ENCODE data around the gene ITGB1. TPM values are rescaled to one million over a fixed set of nuclear protein-coding genes. Genes with fewer than 3 reads are reported as not detected.

The ITGB1 gene
- total RNA-seq, 1 donor from 2014 or later: 542 TPM

GRCh38 chr10:32865170-32865569 lies 92.9 kb downstream of the ITGB1 start:
- Histone ChIP-seq H3K36me3 (no peaks in the 10 kb centered on the region), H3K9me3 (replicated peaks) (peaks cover 13% of the 10 kb centered on the region), H3K4me1 (no peaks in the 10 kb centered on the region), H3K4me3 (no peak overlapping the region), H3K27ac (replicated peaks) (no peak overlapping the region), H3K27me3 (ENCODE audit: low read depth) (no peaks in the 10 kb centered on the region)
- TF ChIP-seq, protein P1, sequence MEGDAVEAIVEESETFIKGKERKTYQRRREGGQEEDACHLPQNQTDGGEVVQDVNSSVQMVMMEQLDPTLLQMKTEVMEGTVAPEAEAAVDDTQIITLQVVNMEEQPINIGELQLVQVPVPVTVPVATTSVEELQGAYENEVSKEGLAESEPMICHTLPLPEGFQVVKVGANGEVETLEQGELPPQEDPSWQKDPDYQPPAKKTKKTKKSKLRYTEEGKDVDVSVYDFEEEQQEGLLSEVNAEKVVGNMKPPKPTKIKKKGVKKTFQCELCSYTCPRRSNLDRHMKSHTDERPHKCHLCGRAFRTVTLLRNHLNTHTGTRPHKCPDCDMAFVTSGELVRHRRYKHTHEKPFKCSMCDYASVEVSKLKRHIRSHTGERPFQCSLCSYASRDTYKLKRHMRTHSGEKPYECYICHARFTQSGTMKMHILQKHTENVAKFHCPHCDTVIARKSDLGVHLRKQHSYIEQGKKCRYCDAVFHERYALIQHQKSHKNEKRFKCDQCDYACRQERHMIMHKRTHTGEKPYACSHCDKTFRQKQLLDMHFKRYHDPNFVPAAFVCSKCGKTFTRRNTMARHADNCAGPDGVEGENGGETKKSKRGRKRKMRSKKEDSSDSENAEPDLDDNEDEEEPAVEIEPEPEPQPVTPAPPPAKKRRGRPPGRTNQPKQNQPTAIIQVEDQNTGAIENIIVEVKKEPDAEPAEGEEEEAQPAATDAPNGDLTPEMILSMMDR (IDR thresholded peaks at IDR 0.05; ENCODE audit: borderline replicate concordance): no peak
- intact Hi-C loops (cut with micrococcal nuclease): no loop called here
- no peak for DNase-seq

DNA sequence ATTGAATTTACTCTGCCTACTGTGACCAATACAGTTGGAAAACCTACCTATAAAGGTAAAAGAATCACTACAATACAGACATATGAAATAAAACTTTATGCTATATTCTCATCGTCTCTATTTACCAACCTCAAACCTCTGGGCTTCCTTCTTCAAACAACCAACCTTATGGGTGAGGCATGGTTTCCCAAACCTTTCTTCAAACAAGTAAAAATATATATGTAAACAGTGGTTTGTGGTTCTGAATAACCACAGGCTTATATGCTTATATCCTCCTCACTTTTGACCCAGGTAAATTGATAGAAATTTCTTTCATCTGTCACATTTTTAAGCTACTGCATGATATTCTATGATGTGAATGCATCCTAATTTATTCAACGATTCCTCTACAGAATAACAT lies 103.6 kb downstream of the ITGB1 start:
- intact Hi-C loops (cut with micrococcal nuclease): no loop called here
- Histone ChIP-seq H3K36me3 (no peaks in the 10 kb centered on the region), H3K4me1 (no peaks in the 10 kb centered on the region), H3K27ac (replicated peaks) (no peak overlapping the region), H3K27me3 (ENCODE audit: low read depth) (no peaks in the 10 kb centered on the region), H3K4me3 (no peak overlapping the region), H3K9me3 (replicated peaks) (no peaks in the 10 kb centered on the region)
- DNase-seq: no peak
- TF ChIP-seq, protein P1 (IDR thresholded peaks at IDR 0.05; ENCODE audit: borderline replicate concordance): no peak

GRCh38 chr10:32851301-32851700 lies 106.7 kb downstream of the ITGB1 start:
- intact Hi-C loops (cut with micrococcal nuclease): no loop called here
- Histone ChIP-seq H3K9me3 (replicated peaks) (no peaks in the 10 kb centered on the region), H3K4me1 (no peaks in the 10 kb centered on the region), H3K27ac (replicated peaks) (no peak overlapping the region), H3K4me3 (no peak overlapping the region), H3K27me3 (ENCODE audit: low read depth) (no peaks in the 10 kb centered on the region), H3K36me3 (no peaks in the 10 kb centered on the region)
- no peak for DNase-seq
- TF ChIP-seq, protein P1 (IDR thresholded peaks at IDR 0.05; ENCODE audit: borderline replicate concordance): no peak

Data from left ventricle myocardium inferior (tissue), 1 donor.